Occipital lobe (tissue), 2 donors: ENCODE data around the gene MRPL53. TPM values are rescaled to one million over a fixed set of nuclear protein-coding genes. Genes with fewer than 3 reads are reported as not detected.

ENCODE experiments used
- DNase-seq: peaks from one replicate; lab custom pipeline; 2025; lab: John Stamatoyannopoulos, UW
- total RNA-seq: library from RNA; depleted of rRNA; stranded (reverse); fragments of >200 nt; gene quantifications from one replicate; pipeline ENCODE4 v1.2.3, GENCODE V29; 2014

MRPL53 gene
- total RNA-seq, 1 donor from 2014 or later = 11.5 TPM

DNA sequence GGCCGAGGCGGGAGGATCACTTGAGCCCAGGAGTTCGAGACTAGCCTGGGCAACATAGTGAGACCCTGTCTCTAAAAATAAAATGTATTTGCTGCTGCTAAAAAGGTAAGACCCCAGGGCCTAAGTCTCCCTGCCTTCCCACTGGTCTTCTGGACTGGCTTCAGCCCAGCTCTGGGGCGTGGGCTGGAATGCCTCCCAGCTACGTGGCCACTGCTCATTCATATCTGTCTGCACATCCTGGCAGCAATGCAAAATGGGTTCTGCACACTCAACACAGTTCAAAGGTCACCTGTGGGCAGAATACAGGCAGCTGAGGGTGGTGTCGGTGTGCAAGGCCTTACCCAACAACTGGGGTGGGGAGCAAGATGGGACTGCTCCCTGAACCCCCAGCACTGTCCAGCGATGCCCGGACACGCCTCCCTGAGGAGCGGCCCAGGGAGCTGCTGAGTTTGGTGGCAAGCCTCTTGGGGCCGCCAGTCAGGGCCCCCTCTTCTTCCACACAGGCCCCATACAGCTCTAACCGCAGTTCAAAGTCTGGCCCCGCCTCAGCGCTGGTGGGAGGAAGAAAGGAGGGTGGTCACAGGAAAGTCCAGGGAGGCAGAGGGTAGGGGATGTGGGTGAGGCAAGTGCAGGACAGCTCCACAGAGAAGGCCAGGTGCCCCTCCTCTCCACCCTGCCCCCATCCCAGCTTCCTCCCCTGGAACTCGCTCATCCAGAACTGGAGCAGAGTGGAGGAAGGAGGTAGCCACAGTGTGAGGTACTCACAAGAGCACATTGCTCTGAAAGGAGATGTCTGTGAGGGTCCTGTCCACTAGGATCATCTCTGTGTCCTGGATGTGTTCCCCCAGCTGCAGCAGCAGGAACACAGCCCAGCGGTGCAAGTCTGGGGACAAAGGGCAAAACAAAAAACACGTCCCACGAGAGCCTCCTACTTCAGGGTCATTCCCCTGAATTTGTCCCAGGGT lies 42.7 kb downstream of the MRPL53 start:
- DNase-seq = no peak

DNA sequence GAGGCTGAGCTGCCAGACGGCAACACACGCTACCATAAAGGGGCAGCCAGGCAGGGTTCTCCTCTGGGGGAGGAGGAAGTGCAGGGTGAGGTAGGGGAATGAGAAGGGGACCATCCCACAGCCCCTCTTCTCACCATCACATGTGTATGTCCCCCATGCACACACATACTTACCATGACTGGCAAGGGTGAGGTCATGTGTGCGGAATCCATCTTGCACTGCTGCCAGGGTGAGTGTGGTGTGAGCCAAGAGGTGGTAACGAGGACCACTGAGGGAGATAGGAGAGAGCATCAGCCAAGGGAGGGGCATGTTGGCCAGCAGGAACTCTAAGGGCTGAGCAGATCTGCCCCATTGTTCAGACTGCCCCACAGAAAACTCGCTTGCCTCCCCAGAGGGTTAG lies 43.8 kb downstream of the MRPL53 start:
- DNase-seq = no peak

DNA sequence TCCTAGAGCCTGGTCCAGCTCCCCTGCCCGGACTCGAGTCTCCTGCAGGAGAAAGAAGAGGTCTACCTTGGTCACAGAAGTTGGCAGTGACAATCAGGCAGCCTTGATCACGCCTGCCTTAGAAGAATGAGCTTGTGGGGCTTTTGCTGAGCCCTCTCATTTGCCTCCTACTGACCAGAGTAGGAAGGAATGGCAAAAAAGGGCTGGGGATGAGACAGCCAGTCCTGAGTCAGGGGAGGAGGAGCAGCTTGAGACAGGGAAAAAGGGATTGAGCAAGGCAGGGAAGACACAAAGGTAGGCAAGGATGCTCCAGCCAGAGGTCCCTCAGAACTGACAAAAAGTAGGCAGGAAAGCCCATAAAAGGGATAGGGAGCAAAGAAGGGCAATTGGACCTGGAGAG lies 44.9 kb downstream of the MRPL53 start:
- no peak for DNase-seq

DNA sequence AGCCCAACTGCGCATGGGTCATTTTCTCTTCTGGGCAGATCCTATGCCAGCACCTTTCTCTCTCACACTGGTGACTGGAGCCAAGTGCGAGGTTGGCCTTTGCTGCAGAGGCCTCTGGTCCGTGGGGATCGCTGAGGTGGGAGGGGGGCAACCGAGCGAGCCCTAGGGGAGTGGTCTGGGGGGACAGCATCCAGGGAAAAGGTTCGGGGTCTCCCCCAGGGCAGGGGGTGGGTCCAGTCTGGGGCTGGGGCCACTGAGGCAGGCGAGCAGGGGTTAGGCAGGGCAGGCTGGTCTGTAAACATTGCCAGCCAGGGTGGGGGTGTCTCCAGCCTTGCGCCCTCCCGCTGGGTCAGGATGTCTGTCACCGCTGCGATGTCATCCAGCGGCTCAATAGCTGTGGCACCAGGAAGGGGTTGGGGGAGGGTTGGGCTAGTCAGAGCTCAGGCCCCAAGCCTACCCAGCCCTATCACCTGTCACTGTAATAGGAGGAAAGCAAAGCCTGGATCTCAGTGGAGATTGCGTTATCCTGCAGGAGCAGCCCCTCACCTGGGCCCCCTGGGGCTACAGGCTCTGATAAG lies 46.2 kb downstream of the MRPL53 start:
- no peak for DNase-seq

DNA sequence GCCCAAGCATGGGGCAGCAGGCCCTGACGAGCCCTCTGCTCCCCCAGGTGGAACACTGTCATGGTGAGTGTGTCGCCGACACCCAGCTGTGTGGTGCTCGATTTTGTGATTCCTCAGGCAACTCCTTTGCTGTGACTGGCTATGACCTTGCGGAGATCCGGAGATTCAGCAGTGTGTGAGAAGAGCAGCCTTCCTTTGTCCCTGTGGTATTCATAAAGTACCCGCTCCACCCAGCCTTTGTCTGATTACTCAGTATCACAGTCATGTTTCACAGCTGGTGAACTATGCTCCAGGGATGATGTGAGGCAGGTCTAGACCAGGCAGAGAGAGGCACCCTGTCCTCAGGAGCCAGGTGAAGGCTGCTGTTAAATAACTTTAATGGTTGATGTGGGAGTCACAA lies 47.0 kb downstream of the MRPL53 start:
- no peak for DNase-seq

DNA sequence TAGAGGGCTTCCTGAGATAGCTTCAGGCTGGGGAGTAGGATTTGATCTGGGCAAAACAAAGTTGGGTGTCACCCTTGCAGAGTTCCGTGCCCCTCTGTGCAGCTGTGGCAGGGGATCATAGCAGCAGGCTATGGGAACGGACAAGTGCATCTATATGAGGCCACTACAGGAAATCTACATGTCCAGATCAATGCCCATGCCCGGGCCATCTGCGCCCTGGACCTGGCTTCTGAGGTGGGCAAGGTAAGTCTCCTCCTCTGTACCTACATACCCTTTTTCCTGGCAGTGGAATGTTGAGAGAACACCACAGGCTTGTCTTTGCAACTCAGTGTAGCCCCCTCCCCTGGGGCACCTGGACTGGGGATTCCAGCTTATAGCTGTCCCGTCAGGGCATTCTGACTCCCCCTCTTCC lies 47.5 kb downstream of the MRPL53 start:
- no peak for DNase-seq

DNA sequence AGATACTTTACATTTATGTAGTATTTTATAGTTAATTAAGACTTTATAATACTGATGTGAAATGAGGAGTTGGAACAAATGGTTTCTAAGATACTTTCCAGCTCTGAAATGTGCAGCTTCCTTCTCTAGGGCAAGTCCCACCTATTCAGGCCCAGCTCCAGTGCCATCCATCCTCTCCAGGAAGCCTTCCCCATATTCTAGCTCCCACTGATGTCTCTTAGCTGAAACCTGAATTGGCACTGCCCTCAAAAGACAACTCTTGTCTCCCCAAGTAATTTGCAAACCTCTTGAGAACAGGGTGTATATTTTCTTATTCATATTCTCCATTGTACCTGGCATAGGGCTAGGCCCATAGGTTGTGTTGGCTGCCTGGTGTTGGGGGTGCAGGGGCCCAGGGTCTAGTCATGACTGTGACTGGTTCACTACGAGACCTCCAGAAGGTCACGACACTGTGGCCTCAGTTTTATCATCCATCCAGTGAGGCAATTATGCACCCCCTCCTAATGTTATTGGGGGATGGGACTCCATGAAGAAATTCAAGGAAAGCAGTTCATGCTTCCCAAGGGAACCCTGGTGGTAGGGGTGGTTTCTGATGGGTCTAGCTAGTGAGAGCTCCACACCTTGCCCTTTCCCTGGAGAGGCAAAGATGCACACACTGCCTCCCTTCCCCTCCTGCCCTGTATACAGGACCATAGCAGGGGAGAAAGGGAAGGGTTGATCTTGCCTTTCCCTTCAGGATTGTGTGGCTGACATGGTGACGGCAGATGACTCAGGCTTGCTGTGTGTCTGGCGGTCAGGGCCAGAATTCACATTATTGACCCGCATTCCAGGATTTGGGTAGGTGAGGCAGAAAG lies 48.1 kb downstream of the MRPL53 start:
- no peak for DNase-seq

DNA sequence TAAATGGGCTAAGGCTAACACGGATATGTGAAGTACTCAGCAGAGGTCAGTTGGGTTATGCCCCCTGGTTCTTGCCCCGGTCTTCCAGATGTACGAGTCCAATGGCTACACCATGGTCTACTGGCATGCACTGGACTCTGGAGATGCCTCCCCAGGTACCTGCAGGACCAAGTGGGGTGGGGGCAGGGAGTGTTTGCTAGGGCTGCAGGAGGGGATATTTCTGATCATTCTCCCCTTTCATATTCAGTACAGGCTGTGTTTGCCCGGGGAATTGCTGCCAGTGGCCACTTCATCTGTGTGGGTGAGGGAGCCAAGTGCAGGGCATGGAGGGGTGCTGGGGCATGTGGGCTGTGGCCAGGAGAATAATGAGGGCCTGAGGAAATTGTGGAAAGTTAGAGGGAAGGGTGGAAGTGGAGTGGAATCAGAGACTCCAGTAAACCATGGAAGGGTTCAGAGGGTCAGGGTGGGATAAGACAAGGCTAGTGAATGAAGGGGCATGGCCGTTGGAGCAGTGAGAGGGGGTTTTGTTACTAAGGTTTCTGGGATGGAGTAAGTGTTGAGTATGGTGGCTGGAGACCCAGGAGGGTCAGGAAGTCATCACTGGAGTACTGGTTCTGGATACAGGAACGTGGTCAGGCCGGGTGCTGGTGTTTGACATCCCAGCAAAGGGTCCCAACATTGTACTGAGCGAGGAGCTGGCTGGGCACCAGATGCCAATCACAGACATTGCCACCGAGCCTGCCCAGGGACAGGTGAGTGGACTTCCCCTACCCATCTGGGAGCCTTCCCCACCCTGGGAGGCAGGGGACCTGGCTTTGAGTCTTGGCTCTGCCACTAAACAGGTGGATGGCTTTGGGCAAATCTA lies 49.0 kb downstream of the MRPL53 start:
- DNase-seq = no peak

Other genes with a start within 250 kb of the MRPL53 start
- gene SLC4A5, start 129.3 kb downstream of the MRPL53 start, total RNA-seq = 2.2 TPM
- 97.2 TPM for gene DCTN1, start 92.4 kb downstream of the MRPL53 start, total RNA-seq
- gene C2orf81, start 51.1 kb downstream of the MRPL53 start, total RNA-seq = 0.62 TPM
- 30.7 TPM for gene WDR54, start 51.0 kb downstream of the MRPL53 start, total RNA-seq
- 6.7 TPM for gene RTKN, start 30.7 kb downstream of the MRPL53 start, total RNA-seq
- gene INO80B, start 17.6 kb downstream of the MRPL53 start, total RNA-seq = 15.3 TPM
- 23.6 TPM for gene WBP1, start 14.2 kb downstream of the MRPL53 start, total RNA-seq
- 22.5 TPM for gene MOGS, start 7.3 kb downstream of the MRPL53 start, total RNA-seq
- gene CCDC142, start 10.3 kb upstream of the MRPL53 start, total RNA-seq = 35.6 TPM
- 5.9 TPM for gene TTC31, start 10.4 kb upstream of the MRPL53 start, total RNA-seq
- gene LBX2, start 26.9 kb upstream of the MRPL53 start, total RNA-seq = not detected
- 6.4 TPM for gene PCGF1, start 35.0 kb upstream of the MRPL53 start, total RNA-seq
- gene TLX2, start 41.8 kb upstream of the MRPL53 start, total RNA-seq = not detected
- not detected for gene DQX1, start 53.6 kb upstream of the MRPL53 start, total RNA-seq
- gene AUP1, start 57.0 kb upstream of the MRPL53 start, total RNA-seq = 40.4 TPM
- 56.3 TPM for gene HTRA2, start 57.3 kb upstream of the MRPL53 start, total RNA-seq
- 16.1 TPM for gene LOXL3, start 81.3 kb upstream of the MRPL53 start, total RNA-seq
- gene DOK1, start 82.0 kb upstream of the MRPL53 start, total RNA-seq = 3.4 TPM
- not detected for gene M1AP, start 175.7 kb upstream of the MRPL53 start, total RNA-seq
- gene SEMA4F, start 181.6 kb upstream of the MRPL53 start, total RNA-seq = 15.3 TPM